HPDE6-E6E7 (cell line): Measurements from ENCODE around the gene AATK.
A peak's percentile ranks its signal among the peaks of the same experiment; 100 is the strongest.

ENCODE experiments used
- DNase-seq: peaks from one replicate; pipeline ENCODE4 v3.0.0; 2011; ENCODE audit warnings: missing footprints; ENCODE audit errors: extremely low spot score

The AATK gene

GRCh38 chr17:81128774-81129173 lies 37.2 kb downstream of the AATK start:
- DNase-seq: no peak

- DNase-seq: no peak
Observed at GRCh38 chr17:81128338-81128737, 37.7 kb downstream of the AATK start.

GRCh38 chr17:81127526-81128177 lies 38.4 kb downstream of the AATK start:
- no peak for DNase-seq

- no peak for DNase-seq
Observed at GRCh38 chr17:81127133-81127455, 38.9 kb downstream of the AATK start.

- no peak for DNase-seq
Observed at GRCh38 chr17:81126281-81127132, 39.5 kb downstream of the AATK start.

GRCh38 chr17:81125573-81126081 lies 40.4 kb downstream of the AATK start:
- peak; percentile 31 for DNase-seq

- no peak for DNase-seq
Observed at GRCh38 chr17:81124377-81124776, 41.6 kb downstream of the AATK start.

GRCh38 chr17:81123052-81124048 lies 42.7 kb downstream of the AATK start:
- no peak for DNase-seq

GRCh38 chr17:81121841-81122733 lies 43.9 kb downstream of the AATK start:
- no peak for DNase-seq

GRCh38 chr17:81120695-81121621 lies 45.1 kb downstream of the AATK start:
- no peak for DNase-seq

- DNase-seq: no peak
Observed at GRCh38 chr17:81120149-81120484, 45.9 kb downstream of the AATK start.

GRCh38 chr17:81119223-81120148 lies 46.5 kb downstream of the AATK start:
- DNase-seq: peak; percentile 92

GRCh38 chr17:81118308-81119221 lies 47.5 kb downstream of the AATK start:
- DNase-seq: no peak

- no peak for DNase-seq
Observed at GRCh38 chr17:81117672-81118198, 48.3 kb downstream of the AATK start.

- DNase-seq: no peak
Observed at GRCh38 chr17:81116704-81117103, 49.3 kb downstream of the AATK start.

- no peak for DNase-seq
Observed at GRCh38 chr17:81115749-81116464, 50.1 kb downstream of the AATK start.

- DNase-seq: no peak
Observed at GRCh38 chr17:81115219-81115618, 50.8 kb downstream of the AATK start.
